ENCODE data around the gene HSP90AA1. TPM values are rescaled to one million over a fixed set of nuclear protein-coding genes. Genes with fewer than 3 reads are reported as not detected.
A peak's percentile ranks its signal among the peaks of the same experiment; 100 is the strongest.

The HSP90AA1 gene
- total RNA-seq, 2 experiments from 2014 or later, result 451 to 462 TPM

GRCh38 chr14:102058146-102058545 is 28.7 kb downstream of the HSP90AA1 start:
- H3K36me3 Mint-ChIP-seq (ENCODE audit: low read depth), result peaks cover 12% of the 10 kb centered on the region
- ATAC-seq (ENCODE audit: poor library complexity), result no peak
- H3K4me3 Mint-ChIP-seq, result no peak overlapping the region

GRCh38 chr14:102057480-102058114 is 29.2 kb downstream of the HSP90AA1 start:
- Histone ChIP-seq H3K27ac (ENCODE audit: low read depth in 1 of 2, low read length in 2 of 2) (no peak overlapping the region), H3K27me3 (ENCODE audit: control insufficient read depth in 1 of 2, insufficient read depth in 2 of 2, low read length in 2 of 2) (no peaks in the 10 kb centered on the region), H3K4me3 (ENCODE audit: low read length) (no peak overlapping the region), H3K9me3 (ENCODE audit: control insufficient read depth in 1 of 2, insufficient read depth in 1 of 2, low read length in 2 of 2) (no peaks in the 10 kb centered on the region), H3K4me1 (ENCODE audit: insufficient read depth, low read length) (peaks cover 6% of the 10 kb centered on the region), H3K36me3 (ENCODE audit: insufficient read depth, low read length) (peaks cover 3% of the 10 kb centered on the region)
- Mint-ChIP-seq H3K27me3 (no peaks in the 10 kb centered on the region), H3K36me3 (ENCODE audit: low read depth) (peaks cover 15% of the 10 kb centered on the region), H3K27ac (no peak overlapping the region), H3K4me3 (no peak overlapping the region), H3K4me1 (ENCODE audit: low read depth) (no peaks in the 10 kb centered on the region), H3K9me3 (no peaks in the 10 kb centered on the region)
- intact Hi-C loops (cut with DNase I, micrococcal nuclease), result no loop called here
- ATAC-seq (ENCODE audit: poor library complexity) (no peak), DNase-seq (peak in 1 of 14 experiments; percentile 59)
- ChIA-PET POLR2A (no interaction called here), CTCF (no interaction called here)
- no peak for TF ChIP-seq CTCF (IDR thresholded peaks at IDR 0.05)

More at GRCh38 chr14:102058146-102058545, 28.7 kb downstream of the HSP90AA1 start:
- no peaks in the 10 kb centered on the region for H3K27me3 Mint-ChIP-seq
- H3K27ac ChIP-seq (ENCODE audit: low read depth in 1 of 2, low read length in 2 of 2), result no peak overlapping the region
- no peak overlapping the region for H3K4me3 ChIP-seq (ENCODE audit: low read length)
- peaks cover 3% of the 10 kb centered on the region for H3K4me1 Mint-ChIP-seq (ENCODE audit: low read depth)
- ChIA-PET POLR2A (no interaction called here), CTCF (interaction anchor here (1.2 kb wide), 1 partner anchor 38 kb away, joined by 3 read pairs; no protein-coding TSS in a partner anchor)
- no peak for TF ChIP-seq CTCF (IDR thresholded peaks at IDR 0.05)
- DNase-seq, result no peak
- H3K36me3 ChIP-seq (ENCODE audit: insufficient read depth, low read length), result no peaks in the 10 kb centered on the region
- intact Hi-C loops (cut with DNase I, micrococcal nuclease), result no loop called here
- no peaks in the 10 kb centered on the region for H3K27me3 ChIP-seq (ENCODE audit: control insufficient read depth in 1 of 2, insufficient read depth in 2 of 2, low read length in 2 of 2)
- H3K27ac Mint-ChIP-seq, result no peak overlapping the region
- H3K9me3 ChIP-seq (ENCODE audit: control insufficient read depth in 1 of 2, insufficient read depth in 1 of 2, low read length in 2 of 2), result no peaks in the 10 kb centered on the region
- H3K9me3 Mint-ChIP-seq, result no peaks in the 10 kb centered on the region
- peaks cover 10% of the 10 kb centered on the region for H3K4me1 ChIP-seq (ENCODE audit: insufficient read depth, low read length)

GRCh38 chr14:102056694-102057442 is 30.0 kb downstream of the HSP90AA1 start:
- H3K27ac ChIP-seq (ENCODE audit: low read depth in 1 of 2, low read length in 2 of 2), result no peak overlapping the region
- no peak overlapping the region for H3K4me3 ChIP-seq (ENCODE audit: low read length)
- ATAC-seq (ENCODE audit: poor library complexity), result no peak
- no peaks in the 10 kb centered on the region for H3K9me3 ChIP-seq (ENCODE audit: control insufficient read depth in 1 of 2, insufficient read depth in 1 of 2, low read length in 2 of 2)
- TF ChIP-seq CTCF (IDR thresholded peaks at IDR 0.05), result no peak
- no peaks in the 10 kb centered on the region for H3K27me3 ChIP-seq (ENCODE audit: control insufficient read depth in 1 of 2, insufficient read depth in 2 of 2, low read length in 2 of 2)
- peaks cover 23% of the 10 kb centered on the region for H3K36me3 Mint-ChIP-seq (ENCODE audit: low read depth)
- POLR2A ChIA-PET, result no interaction called here
- H3K27me3 Mint-ChIP-seq, result no peaks in the 10 kb centered on the region
- intact Hi-C loops (cut with DNase I, micrococcal nuclease), result no loop called here
- H3K27ac Mint-ChIP-seq, result no peak overlapping the region
- H3K4me1 Mint-ChIP-seq (ENCODE audit: low read depth), result no peaks in the 10 kb centered on the region
- peaks cover 9% of the 10 kb centered on the region for H3K36me3 ChIP-seq (ENCODE audit: insufficient read depth, low read length)
- peaks cover 6% of the 10 kb centered on the region for H3K4me1 ChIP-seq (ENCODE audit: insufficient read depth, low read length)
- H3K9me3 Mint-ChIP-seq, result no peaks in the 10 kb centered on the region
- no peak for DNase-seq
- CTCF ChIA-PET, result no interaction called here
- no peak overlapping the region for H3K4me3 Mint-ChIP-seq

All from CD4-positive, alpha-beta T cell (primary cell).